HG02798 (cell line): ENCODE data around the gene SPN.
"Not testable (repeated sequence)": the region's sequence is repeated elsewhere in the genome, so short reads cannot be mapped to it uniquely, and the experiment has no call there.

Source experiments
- ATAC-seq: cut with Tn5 transposase; IDR thresholded peaks from one replicate; pipeline ENCODE4 v1.9.1; 2021; ENCODE audit warnings: mild to moderate bottlenecking; ENCODE audit not compliant: unreplicated experiment, poor library complexity

SPN gene

GRCh38 chr16:29644973-29645693 lies 17.9 kb upstream of the SPN start:
- no peak for ATAC-seq

- no peak for ATAC-seq
These were observed 17.3 kb upstream of the SPN start for GRCh38 chr16:29645694-29646187.

- no peak for ATAC-seq
These were observed 16.1 kb upstream of the SPN start for GRCh38 chr16:29646947-29647346.

GRCh38 chr16:29649588-29650494 lies 13.2 kb upstream of the SPN start:
- ATAC-seq: no peak

- ATAC-seq: no peak
These were observed 12.3 kb upstream of the SPN start for GRCh38 chr16:29650771-29651170.

DNA sequence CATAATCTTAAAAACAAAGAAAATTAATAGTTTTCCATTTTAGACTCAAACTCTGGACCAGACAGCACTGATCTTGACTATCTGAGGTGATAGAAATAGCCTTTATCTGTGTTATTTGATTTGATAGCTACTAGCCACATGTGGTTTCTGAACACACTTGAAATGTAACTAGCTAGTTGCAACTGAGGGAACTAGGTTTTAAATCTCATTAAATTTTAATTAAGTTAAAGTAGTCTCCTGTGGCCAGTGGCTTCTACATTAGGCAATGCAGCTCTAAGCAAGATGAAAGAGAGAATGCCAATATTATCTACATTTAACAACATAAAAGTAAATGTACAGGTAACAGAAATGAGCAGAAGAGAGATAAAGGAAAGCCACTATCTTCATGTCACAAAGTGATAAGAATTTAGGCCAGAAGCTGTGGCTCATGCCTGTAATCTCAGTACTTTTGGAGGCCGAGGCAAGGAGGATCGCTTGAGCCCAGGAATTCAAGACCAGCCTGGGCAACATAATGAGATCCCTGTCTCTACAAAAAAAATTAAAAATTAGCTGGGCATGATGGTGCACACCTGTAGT lies 11.2 kb upstream of the SPN start:
- ATAC-seq: no peak

- ATAC-seq: no peak
These were observed 9.6 kb upstream of the SPN start for GRCh38 chr16:29653471-29653870.

GRCh38 chr16:29653890-29654289 lies 9.2 kb upstream of the SPN start:
- not testable (repeated sequence) for ATAC-seq

DNA sequence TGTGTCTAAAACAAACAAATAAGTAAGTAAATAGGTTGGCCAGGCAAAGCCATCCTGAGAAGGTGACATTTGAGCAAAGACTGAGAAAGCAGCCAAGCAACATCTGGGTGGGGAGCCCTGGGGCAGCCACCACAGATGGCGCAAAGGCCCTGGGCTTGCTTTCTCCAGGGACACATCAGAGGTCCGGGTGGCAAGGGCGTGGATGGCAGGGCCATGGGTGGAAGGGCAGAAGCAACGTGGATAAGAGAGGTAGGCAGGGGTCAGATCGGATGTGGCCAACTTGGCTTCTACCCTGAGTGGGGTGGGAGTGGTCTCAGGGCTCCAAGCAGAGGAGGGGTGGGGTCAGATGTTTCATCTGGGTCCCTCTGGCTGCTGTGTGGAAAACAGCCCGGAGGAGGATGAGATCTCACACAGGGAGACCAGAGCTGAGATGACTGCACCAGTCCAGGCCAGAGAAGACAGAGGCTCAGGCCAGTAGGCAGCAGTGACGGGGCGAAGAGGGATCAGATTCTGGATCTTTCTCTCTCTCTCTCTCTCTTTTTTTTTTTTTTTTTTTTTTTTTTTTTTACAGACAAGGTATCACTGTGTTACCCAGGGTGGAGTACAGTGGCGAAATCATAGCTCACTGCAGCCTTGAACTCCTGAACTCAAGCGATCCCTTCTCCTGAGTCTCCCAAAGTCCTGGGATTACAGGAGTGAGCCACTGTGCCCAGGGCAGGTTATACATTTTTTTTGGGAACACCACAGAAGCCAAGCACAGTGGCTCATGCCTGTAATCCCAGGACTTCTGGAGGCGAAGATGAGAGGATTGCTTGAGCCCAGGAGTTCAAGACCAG lies 6.1 kb upstream of the SPN start:
- ATAC-seq: no peak

DNA sequence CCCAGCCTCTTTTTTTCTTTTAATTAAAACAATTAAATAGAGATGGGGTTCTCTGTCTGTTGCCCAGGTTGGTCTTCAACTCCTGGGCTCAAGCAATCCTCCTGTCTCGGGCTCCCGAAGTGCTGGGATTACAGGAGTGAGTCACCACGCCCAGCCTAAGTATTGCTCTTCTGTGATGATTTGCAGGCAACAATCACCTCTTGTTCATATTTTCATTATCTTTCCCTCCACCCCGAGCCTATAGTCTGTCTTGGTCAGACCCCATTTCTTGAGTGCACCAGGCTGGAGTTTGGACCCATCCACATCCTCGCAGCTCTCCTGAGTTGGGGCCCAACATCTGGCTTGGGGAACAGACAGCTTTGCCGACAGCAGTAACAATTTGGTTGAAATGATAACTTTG lies 4.3 kb upstream of the SPN start:
- no peak for ATAC-seq

- ATAC-seq: no peak
These were observed 883 bp upstream of the SPN start for GRCh38 chr16:29662000-29662728.

DNA sequence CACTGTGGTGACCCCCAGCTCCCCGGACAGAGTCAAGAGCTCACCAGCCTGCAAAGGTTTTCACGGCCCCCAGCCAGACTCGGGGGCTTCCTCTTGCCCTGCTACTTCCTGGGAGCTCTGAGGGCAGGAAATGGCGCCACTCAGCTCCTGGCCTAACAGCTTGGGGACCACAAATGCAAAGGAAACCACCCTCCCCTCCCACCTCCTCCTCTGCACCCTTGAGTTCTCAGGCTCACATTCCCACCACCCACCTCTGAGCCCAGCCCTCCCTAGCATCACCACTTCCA lies 375 bp upstream of the SPN start:
- ATAC-seq: no peak

DNA sequence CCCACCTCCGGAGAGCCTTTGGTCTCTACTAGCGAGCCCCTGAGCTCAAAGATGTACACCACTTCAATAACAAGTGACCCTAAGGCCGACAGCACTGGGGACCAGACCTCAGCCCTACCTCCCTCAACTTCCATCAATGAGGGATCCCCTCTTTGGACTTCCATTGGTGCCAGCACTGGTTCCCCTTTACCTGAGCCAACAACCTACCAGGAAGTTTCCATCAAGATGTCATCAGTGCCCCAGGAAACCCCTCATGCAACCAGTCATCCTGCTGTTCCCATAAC lies 702 bp downstream of the SPN start:
- ATAC-seq: no peak

DNA sequence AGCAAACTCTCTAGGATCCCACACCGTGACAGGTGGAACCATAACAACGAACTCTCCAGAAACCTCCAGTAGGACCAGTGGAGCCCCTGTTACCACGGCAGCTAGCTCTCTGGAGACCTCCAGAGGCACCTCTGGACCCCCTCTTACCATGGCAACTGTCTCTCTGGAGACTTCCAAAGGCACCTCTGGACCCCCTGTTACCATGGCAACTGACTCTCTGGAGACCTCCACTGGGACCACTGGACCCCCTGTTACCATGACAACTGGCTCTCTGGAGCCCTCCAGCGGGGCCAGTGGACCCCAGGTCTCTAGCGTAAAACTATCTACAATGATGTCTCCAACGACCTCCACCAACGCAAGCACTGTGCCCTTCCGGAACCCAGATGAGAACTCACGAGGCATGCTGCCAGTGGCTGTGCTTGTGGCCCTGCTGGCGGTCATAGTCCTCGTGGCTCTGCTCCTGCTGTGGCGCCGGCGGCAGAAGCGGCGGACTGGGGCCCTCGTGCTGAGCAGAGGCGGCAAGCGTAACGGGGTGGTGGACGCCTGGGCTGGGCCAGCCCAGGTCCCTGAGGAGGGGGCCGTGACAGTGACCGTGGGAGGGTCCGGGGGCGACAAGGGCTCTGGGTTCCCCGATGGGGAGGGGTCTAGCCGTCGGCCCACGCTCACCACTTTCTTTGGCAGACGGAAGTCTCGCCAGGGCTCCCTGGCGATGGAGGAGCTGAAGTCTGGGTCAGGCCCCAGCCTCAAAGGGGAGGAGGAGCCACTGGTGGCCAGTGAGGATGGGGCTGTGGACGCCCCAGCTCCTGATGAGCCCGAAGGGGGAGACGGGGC lies 1.3 kb downstream of the SPN start:
- no peak for ATAC-seq

- no peak for ATAC-seq
These were observed 2.4 kb downstream of the SPN start for GRCh38 chr16:29665294-29666077.

DNA sequence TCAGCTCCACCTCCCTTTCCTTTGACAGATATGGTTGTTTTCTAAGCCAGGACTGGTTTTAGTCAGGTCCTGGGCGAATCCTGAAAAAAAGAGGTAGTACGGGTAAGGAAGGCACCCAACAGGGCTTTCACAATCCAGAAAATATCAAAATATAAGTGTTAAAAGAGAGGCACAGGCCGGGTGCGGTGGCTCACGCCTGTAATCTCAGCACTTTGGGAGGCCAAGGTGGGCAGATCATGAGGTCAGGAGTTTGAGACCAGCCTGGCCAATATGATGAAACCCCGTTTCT lies 4.2 kb downstream of the SPN start:
- not testable (repeated sequence) for ATAC-seq

- no peak for ATAC-seq
These were observed 4.7 kb downstream of the SPN start for GRCh38 chr16:29667755-29668154.

DNA sequence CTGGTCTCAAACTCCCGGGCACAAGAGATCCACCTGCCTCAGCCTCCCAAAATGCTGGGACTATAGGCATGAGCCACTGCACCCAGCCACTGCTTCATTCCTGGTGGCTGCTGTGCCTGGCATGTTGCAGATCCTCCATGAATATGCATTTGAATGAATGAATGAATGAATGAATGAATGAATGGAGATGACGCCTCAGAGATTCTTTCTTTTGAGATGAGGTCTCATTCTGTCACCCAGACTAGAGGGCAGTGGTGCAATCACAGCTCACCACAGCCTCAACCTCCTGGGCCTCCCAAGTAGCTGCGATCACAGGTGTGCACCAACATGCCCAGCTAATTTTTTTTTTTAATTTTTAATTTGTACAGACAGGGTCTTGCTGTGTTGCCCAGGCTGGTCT lies 5.2 kb downstream of the SPN start:
- ATAC-seq: no peak

GRCh38 chr16:29673501-29673900 lies 10.5 kb downstream of the SPN start:
- ATAC-seq: no peak
